Lung (tissue), 12 donors: Measurements from ENCODE around the gene PLA2G7. TPM values are rescaled to one million over a fixed set of nuclear protein-coding genes. Genes with fewer than 3 reads are reported as not detected.

Experiments
- ATAC-seq: fragments of 200-7000 bp; cut with Tn5 transposase; one replicate; pipeline ENCODE4 v1.9.1; 2020; ENCODE audit warnings: moderate number of reproducible peaks; ENCODE audit not compliant: insufficient read depth, low FRiP score
- DNase-seq, 3 donors: peaks; one replicate each; pipeline ENCODE4 v3.0.0-alpha.2; 2013 to 2017
- H3K27ac ChIP-seq, 2 donors: one replicate each; pipeline ENCODE4 v1.5.1; 2013; ENCODE audit warnings: mild to moderate bottlenecking in 2 of 2, moderate library complexity in 2 of 2, control low read depth in 1 of 2, inconsistent platforms in 1 of 2, low read depth in 1 of 2, low read length in 1 of 2
- H3K27me3 ChIP-seq, 3 donors: one replicate each; pipeline ENCODE4 v1.5.1; 2013; ENCODE audit warnings: low read length in 2 of 3; ENCODE audit not compliant: control insufficient read depth in 3 of 3, insufficient read depth in 3 of 3
- H3K36me3 ChIP-seq, 4 donors: one replicate each; pipeline ENCODE4 v1.5.1; 2013; ENCODE audit warnings: low read length in 4 of 4, mild to moderate bottlenecking in 1 of 4, moderate library complexity in 1 of 4; ENCODE audit not compliant: control insufficient read depth in 4 of 4, insufficient read depth in 4 of 4
- H3K4me1 ChIP-seq, 5 donors: one replicate each; pipeline ENCODE4 v1.5.1; 2013; ENCODE audit warnings: low read length in 5 of 5, mild to moderate bottlenecking in 2 of 5, moderate library complexity in 1 of 5; ENCODE audit not compliant: control insufficient read depth in 5 of 5, insufficient read depth in 5 of 5
- H3K4me3 ChIP-seq: one replicate; pipeline ENCODE4 v1.5.1; 2013; ENCODE audit warnings: mild to moderate bottlenecking, control low read depth, moderate library complexity
- H3K9ac ChIP-seq, 2 donors: one replicate each; pipeline ENCODE4 v1.5.1; 2013; ENCODE audit warnings: low read length in 2 of 2, control low read depth in 1 of 2; ENCODE audit not compliant: insufficient read depth in 1 of 2
- H3K9me3 ChIP-seq, 4 donors: one replicate each; pipeline ENCODE4 v1.5.1; 2013; ENCODE audit warnings: low read length in 3 of 4, mild to moderate bottlenecking in 1 of 4, moderate library complexity in 1 of 4; ENCODE audit not compliant: control insufficient read depth in 4 of 4, insufficient read depth in 3 of 4
- CTCF ChIP-seq: IDR thresholded peaks from 2 replicates; pipeline ENCODE4 v1.5.1; 2012; ENCODE audit warnings: mild to moderate bottlenecking; ENCODE audit errors: control extremely low read depth, extremely low read depth
- WGBS, 2 donors: extraction: QIAGEN DNeasy Blood & Tissue Kit; methylation state at CpG; one replicate each; pipeline ENCODE4 v1.1.7; 2013; 5-methylcytosine and 5-hydroxymethylcytosine counted together
- polyA plus RNA-seq, 2 donors: library from polyadenylated mRNA; stranded (reverse); fragments of 200-250 nt; gene quantifications; one replicate each; pipeline ENCODE4 v1.2.1, GENCODE V29; 2013
- total RNA-seq, 2 donors: library from RNA; depleted of rRNA in 1 of 2; stranded (reverse); fragments of >200 nt in 1 of 2; gene quantifications; one replicate each; pipeline ENCODE4 v1.2.1, GENCODE V29; 2014 to 2021
- donor health status: control.
- donor health status: control.
- donor health status: Bipolar disorder and iron deficiency.
- donor health status: healthy.
- donor health status: DM: yes; HTN: yes; CAD: no.

The PLA2G7 gene
- total and polyA plus RNA-seq, 4 donors = 6.7 to 23.4 (median 11.4) TPM

GRCh38 chr6:46729787-46730326, 5.3 kb downstream of the PLA2G7 start:
- H3K27ac ChIP-seq = no peak overlapping the region
- TF ChIP-seq CTCF = no peak
- H3K9ac ChIP-seq = no peak overlapping the region
- no peak overlapping the region for H3K4me3 ChIP-seq
- no peaks in the 10 kb centered on the region for H3K9me3 ChIP-seq
- WGBS, 2 donors = 71 to 78% methylated on average over 1 of the region's 1 CpG
- ATAC-seq (no peak), DNase-seq (no peak)
- H3K36me3 ChIP-seq = no peaks in the 10 kb centered on the region
- H3K27me3 ChIP-seq = peaks cover 0 to 15% (median 3%) of the 10 kb centered on the region in 3 donors
- H3K4me1 ChIP-seq = peaks cover 0 to 4% (median 0%) of the 10 kb centered on the region in 5 donors

- Histone ChIP-seq H3K9me3 (peaks cover 0 to 2% (median 0%) of the 10 kb centered on the region in 4 donors), H3K4me1 (no peaks in the 10 kb centered on the region), H3K4me3 (no peak overlapping the region), H3K27ac (no peak overlapping the region), H3K27me3 (peaks cover 0 to 3% (median 3%) of the 10 kb centered on the region in 3 donors), H3K9ac (no peak overlapping the region), H3K36me3 (no peaks in the 10 kb centered on the region)
- no peak for TF ChIP-seq CTCF
- no peak for ATAC-seq
- WGBS, 2 donors = 64 to 89% methylated on average over 1 of the region's 1 CpG
- DNase-seq = no peak
Measured at GRCh38 chr6:46720401-46720800, 14.8 kb downstream of the PLA2G7 start.

GRCh38 chr6:46719099-46719498, 16.1 kb downstream of the PLA2G7 start:
- Histone ChIP-seq H3K36me3 (no peaks in the 10 kb centered on the region), H3K4me1 (no peaks in the 10 kb centered on the region), H3K9me3 (peaks cover 0 to 2% (median 0%) of the 10 kb centered on the region in 4 donors), H3K27me3 (peaks cover 0 to 3% (median under 1%) of the 10 kb centered on the region in 3 donors), H3K9ac (no peak overlapping the region), H3K27ac (no peak overlapping the region), H3K4me3 (no peak overlapping the region)
- DNase-seq (no peak), ATAC-seq (no peak)
- no peak for TF ChIP-seq CTCF
- 72 to 88% methylated on average over 1 of the region's 1 CpG for WGBS, 2 donors

GRCh38 chr6:46715141-46715540, 20.0 kb downstream of the PLA2G7 start:
- no peaks in the 10 kb centered on the region for H3K4me1 ChIP-seq
- DNase-seq = no peak
- no peak overlapping the region for H3K4me3 ChIP-seq
- H3K27ac ChIP-seq = no peak overlapping the region
- no peaks in the 10 kb centered on the region for H3K36me3 ChIP-seq
- peaks cover 0 to 6% (median 0%) of the 10 kb centered on the region in 3 donors for H3K27me3 ChIP-seq
- H3K9me3 ChIP-seq = peaks cover 0 to 2% (median 0%) of the 10 kb centered on the region in 4 donors
- no peak overlapping the region for H3K9ac ChIP-seq
- no peak for ATAC-seq
- TF ChIP-seq CTCF = no peak
